Renal cortical epithelial cell (primary cell): ENCODE results near the gene MAP1LC3B. TPM values are rescaled to one million over a fixed set of nuclear protein-coding genes. Genes with fewer than 3 reads are reported as not detected.

ENCODE experiments used
- DNase-seq: peaks from one replicate; pipeline ENCODE4 v3.0.0-alpha.2; 2011; ENCODE audit warnings: low read depth
- total RNA-seq: library from RNA; depleted of rRNA; stranded (reverse); fragments of >200 nt; gene quantifications from 2 replicates; pipeline ENCODE4 v1.2.3, GENCODE V29; 2014

Gene MAP1LC3B
- total RNA-seq = 25.7 and 76.1 TPM in 2 replicates

DNA sequence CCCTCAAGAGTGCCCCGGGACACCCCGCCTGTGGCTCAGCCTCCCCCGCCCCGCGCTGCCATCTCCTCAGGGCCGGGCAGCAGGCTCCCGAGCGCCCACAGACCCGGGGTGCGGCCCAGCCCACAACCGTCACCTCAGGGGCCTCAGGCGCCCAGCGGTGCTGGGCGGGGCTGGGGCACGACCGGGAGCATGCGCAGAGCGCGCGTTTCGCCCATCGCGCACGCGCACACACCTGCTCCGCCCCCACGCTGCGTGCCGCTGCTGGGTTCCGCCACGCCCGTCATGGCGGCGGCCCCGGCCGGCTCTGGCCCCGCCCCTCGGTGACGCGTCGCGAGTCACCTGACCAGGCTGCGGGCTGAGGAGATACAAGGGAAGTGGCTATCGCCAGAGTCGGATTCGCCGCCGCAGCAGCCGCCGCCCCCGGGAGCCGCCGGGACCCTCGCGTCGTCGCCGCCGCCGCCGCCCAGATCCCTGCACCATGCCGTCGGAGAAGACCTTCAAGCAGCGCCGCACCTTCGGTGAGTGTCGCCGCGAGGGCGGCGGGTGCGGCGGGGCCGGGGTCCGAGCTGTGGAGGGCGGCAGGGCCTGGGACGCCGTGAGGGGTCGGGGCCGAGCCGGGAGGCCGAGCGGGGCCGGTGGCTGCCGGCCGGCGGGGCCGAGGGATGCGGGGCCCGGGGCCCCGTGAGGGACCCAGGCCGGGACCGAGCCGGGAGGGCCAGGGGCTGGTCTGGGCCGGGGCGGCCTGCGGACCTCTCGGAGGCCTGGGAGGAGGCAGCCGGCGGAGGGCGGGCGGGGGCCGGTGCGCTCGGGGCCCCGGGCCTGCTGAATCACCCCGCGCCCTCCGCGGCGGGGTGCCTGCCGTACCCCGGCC is at the start of gene MAP1LC3B:
MAP1LC3B (plus strand) TSS at position 387 of the 871 bp plus-strand sequence; CDS start at position 479, 92 bp downstream.
- DNase-seq = peak; percentile 82

DNA sequence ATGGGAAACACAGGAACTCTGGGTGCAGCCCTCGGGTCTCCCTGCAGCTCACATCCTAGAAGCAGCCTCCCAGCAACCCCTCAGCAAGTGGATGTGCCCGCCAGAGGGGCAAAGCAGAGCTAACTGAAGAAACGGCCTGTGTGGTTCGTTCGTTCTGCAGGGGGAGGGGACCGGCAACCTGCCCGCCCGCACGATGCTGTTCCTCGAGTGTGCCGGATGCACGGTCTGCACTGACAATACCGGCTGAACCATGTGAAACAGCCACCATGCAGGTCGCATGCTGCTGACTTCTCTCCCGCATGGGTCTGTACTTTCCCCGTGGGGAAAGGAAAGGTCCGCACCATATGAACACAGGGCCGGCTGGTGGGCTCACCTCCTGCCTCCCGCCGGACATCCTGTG is 49.6 kb upstream of the MAP1LC3B start:
- DNase-seq = no peak

DNA sequence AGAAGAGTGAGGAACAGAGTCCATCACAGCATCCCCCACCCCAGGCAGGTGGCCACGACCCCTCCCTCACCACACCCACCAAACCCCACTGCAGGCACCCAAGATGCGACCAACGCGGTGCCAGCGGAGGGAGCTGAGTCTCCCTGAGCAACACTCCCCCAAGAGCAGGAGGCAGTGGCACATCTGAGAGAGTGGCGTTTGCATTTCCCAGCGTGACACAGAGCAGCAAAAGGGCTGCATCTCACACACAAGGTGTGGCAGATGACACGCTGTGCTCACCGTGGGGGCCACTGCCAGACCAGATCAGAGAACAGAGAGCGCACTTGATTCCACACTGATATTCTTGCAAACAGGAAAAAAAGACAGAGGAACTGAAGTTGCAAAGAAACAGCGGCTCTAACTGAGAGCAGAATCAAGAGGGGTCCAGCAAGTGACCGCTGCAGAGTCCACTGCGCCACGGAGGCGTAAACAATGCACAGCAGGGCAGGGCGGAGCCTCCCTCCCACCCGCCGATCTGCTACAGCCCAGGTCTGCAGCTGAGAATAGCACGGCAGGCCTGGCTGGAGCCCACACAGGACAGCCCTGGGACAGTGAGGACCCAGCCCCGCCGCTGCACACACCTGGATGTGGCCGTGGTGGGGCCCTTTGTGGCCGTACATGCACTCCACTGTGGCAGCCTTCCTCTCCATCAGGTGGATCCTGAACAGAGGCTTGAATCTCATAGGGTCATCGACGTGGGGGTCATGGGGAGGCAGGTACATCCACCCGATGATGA is 49.0 kb upstream of the MAP1LC3B start:
- no peak for DNase-seq

DNA sequence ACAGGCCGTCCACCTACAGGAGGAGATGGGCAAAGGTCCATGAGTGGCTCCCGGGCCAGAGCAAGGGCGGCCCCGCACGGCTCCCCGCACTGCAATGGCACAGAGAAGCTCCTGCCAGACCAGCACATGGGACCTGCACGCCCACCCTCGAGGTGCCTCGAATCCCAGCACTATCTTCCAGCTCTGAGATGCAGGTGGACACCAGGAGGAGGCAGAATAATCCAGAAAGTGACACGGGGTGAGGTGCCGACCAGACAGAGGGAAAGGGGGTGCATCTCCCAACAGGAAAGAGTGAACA is 48.4 kb upstream of the MAP1LC3B start:
- DNase-seq = no peak

DNA sequence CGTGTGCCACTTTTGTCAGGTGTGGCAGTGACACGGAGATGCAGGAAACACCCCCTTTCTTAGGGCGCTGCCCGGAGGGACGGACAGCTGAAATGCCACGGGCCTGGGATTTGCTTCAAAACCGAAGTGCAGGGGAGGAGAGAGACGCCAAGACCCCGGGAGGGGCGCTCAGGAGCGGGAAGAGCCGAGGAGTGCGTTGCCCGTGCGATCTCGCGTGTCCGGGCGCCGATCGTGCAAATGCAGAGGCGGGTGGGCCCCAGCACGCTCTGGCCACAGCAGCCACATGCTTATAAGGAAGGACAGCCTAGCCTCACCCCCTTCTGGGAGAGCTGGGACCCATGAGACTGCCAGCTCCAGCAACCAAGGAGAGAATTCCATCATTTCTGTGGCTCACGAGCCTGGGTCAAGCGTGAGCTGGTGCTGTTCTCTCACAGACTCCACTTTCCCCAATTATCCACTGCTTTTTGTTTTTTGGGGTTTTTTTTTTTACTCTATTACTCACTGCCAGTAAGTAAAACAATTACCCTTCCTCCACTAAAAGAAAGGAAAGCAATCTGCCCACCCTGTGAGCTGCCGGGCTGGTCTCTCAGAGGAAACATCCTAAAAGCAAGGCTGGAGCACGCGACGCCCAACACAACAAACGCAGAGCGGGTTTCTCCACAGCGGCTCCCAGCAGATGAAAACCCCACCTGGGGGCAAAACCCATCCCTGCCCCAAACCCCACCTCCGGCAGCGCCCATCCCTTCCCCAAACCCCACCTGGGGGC is 47.8 kb upstream of the MAP1LC3B start:
- no peak for DNase-seq

DNA sequence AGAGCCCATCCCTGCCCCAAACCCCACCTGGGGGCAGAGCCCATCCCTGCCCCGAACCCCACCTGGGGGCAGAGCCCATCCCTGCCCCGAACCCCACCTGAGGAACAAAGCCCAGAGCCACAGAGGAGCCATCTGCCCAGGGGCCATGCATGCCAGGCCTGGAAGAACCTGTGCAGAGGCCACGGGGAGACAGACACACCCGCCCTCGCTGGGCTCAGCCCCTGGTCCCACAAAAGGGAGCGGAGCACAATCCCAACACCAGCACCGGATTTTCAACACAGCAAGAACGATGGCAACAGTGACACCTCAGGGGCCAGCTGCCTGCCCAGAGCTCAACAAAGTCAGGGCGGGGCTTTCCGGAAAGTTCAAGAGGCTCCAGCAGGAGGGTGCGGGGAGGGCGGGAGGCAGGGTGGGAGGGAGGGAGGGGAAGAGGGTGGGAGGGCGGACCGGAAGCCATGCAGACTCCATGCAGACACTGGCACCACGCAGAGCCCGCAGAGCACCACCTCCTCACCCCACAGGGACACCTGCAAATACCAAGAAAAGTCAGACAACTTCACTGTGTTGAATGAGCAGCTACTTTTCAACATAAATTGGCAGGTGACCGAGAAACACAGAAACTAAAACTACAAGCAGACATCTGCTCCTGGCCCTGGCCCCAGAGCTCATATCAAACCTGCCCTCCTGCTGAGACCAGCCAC is 47.1 kb upstream of the MAP1LC3B start:
- no peak for DNase-seq

DNA sequence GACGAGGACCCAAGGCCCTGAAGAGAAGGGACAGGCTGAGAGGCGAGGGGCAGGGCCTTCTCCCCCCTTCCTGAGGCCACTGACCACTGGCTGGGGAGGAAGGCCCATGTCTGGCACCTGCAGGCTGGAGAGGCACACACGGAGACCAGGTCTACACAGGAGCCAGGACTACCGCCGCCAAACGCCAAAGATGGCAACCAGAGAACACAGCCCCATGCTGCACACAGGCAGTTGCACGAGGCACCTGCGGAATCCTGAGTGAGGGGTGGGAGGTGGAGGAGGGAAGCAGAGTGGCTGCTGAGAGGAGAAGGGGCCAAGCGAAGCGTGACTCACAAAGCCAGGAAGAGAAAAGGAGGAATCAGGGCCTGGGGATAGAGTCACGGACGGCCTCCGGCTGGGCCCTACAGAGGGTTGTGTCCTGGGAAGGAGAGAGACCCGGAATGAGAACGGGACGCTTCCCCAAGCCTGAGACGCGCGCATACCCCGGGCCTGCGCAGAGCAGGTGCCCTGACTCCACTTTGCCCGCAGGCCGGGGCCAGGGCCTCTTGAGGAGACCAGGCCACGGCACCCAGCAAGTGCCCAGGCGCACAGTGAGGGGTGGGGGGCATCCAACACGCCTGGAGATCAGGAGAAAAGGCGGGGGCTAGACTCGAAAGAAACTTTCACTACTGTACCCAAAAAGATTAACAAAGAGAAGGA is 46.3 kb upstream of the MAP1LC3B start:
- DNase-seq = no peak

DNA sequence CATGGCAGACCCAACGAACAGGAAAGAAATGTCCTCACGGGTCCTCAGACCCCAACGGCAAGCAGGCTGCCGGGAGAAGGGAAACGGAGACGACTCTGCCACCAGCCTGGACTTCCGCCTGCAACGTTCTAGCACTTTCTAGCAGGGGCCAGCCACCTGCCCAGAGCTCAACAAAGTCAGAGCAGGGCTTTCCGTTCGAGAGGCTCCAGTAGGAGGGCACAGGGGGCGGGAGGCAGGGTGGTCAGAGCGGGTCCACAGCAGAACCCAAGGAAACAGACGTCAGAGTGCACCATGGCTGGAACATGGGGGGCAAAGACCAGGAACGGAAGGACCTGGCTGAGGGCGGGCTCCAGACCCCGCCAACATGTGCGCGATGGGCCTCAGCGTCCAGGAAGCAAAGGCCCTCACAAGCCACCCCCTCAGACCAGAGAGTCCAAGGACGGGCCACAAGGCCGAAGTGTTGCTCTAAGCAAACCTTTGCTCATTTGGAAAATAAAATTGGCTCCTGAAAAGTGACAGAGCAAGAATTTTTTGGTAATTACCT is 45.5 kb upstream of the MAP1LC3B start:
- no peak for DNase-seq

DNA sequence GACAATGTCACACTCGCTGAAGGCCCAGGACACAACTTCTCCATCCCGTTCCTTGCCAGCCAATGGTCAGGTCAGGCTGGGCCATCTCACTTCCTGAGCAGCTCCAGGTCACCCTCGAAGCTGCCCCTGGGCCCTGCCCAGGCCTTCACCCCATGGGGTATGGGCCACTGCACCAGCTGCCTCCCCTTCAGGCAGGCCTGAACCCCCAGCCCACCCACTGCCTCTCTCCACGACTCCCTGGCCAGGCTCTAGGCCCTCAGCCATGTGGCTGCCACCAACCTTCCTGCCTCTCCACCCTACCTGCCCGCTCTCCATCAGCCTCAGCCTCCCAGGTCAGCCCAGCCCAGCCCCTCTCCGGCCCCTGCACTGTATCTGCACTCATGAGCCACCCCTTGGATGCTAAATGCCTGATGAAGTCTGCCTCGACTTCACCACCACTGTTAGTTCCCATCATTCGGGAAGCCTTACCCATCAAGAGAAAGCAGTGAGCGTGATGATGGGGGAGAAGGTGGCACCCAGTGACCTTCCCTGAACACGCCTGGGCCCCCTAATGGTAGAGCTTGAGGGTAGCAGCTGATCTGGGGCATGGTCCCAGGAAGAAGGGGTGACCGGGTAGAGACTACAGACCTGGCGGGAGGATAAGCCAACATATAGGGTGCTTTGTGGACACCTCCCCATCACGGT is 44.1 kb upstream of the MAP1LC3B start:
- DNase-seq = no peak

DNA sequence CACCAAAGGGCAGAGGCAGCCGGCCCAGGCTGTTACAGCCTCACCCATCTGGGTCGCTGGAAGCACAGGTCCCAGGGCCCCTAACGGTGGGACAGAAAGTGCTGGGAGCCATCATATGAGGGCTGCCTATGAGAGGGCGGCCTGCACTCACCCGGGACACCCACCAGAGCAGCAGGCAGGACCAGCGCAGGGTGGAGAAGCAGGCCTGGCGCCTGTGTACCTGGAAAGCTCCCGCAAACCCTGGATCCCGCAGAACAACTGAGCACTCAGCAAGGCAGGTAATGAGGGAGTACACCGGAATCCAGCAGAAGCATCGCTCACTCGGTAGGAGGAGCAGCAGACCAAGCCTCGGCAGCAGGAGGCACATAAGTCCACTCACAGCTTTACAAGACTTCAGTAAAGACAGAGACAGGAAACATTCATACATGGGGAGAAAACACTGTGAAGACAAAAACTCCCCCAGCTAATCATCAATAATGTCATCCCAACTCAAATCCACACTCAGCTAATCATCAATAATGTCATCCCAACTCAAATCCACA is 43.4 kb upstream of the MAP1LC3B start:
- DNase-seq = no peak

DNA sequence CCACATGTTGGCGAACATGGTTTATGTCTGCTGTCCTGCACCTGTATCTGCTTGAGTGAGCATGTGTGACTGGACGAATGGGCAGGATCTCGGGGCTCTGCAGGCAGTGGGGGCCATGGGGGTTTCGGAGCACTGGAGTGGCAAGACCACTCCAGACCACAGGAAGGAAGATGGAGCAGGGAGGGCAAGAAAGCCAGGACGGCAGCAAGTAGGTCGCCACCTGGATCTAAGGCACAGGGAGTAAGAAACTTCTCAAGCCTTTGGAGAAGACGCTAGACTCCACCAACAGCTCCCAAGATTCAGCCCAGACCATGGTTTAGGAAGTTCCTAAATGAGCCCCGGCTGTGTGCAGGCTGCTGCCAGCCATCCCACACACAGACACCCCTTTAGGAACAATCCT is 42.1 kb upstream of the MAP1LC3B start:
- no peak for DNase-seq

DNA sequence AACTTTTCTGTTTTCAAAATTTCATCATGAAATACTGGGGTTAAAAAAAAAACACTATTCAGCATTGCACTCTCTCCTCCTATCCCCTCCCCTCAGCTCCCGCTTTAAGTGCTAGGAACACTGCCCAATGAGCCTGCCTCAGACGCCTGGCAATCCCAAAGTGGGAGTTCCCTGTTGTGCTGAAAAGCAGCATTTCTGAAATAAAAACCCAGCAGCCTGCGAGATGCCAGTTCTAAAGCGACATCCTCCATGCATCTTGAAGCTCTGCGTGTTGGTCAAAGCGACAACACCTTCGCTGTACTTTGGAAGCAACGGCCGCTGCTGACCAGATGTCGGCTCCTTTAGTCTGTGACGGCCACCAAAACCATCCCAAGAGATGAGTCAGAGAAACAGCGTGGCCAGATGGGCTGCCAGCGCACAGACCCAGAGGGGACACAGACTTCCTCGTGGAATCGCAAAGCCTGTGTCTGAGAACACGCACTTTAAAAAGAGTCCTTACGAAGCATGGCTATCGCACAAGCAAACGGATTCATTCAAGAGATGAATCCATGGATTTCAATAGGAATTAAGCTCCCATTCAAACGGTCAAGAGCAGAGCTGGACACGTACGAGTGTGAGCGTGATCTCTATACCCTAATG is 41.3 kb upstream of the MAP1LC3B start:
- DNase-seq = no peak

DNA sequence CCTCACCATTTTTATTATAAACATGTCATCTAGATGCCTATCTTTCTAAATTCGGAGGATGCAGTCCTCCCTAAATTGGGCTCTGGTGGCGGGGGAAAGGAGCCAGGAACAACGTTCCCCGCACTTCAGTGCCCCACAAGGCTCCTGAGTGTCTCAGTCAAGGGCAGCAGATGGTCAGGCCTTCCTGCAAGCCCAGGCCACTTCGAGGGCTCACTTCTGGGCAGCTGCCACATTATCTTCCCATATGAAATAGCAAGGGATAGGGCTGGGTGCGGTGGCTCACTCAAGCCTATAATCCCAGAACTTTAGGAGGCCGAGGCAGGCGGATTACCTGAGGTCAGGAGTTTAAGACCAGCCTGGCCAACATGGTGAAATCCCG is 40.8 kb upstream of the MAP1LC3B start:
- DNase-seq = no peak

DNA sequence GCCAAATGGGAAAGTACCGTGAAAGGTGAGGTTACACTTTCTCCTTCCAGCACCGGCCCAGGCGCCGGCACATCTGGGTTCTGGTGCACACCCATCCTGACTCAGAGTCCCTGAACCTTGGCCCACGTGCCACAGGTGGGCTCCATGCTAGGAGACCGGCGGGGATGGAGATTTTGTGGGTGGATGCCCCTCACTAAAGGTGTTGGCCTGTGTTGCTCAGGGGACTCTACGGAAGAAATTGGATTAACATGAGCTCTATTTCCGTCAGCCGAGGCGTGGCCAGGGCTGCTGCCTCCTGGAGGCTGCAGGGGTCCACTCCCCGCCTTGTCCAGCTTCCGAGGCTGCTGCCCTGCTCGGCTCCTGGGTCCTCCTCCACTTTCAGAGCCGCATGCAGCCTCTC is 39.3 kb upstream of the MAP1LC3B start:
- DNase-seq = no peak

DNA sequence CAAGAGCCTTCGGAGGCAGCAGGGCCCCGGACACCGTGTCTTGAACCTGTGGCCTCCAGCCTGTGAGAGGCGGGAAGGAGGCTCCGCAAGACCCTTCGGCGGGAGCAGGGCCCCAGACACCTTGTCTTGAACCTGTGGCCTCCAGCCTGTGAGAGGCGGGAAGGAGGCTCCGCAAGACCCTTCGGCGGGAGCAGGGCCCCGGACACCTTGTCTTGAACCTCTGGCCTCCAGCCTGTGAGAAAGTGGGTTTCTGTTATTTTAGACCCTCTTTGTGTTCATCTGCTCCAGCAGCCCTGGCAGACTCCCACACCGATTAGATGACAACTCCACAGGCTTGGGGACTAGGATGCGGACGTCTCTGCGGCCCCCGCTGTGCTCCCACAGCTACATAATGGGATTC is 38.5 kb upstream of the MAP1LC3B start:
- no peak for DNase-seq

DNA sequence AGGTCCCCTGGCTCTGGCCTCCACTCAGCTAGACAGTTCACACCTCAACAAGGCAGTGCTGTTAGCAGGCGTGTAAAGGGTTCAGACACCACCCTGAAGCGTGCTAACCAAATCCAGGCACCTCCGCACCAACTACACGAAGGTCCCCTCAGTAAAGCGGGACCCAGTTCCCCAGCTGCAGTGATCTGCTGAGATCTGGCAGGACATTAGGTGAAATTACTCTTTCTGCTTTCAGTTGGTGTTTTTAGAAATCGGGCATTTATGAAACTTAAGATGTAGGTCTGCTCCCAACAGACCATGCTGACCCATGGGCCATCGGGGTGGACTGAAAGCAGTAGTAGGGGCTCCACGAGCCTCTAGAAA is 35.7 kb upstream of the MAP1LC3B start:
- no peak for DNase-seq

DNA sequence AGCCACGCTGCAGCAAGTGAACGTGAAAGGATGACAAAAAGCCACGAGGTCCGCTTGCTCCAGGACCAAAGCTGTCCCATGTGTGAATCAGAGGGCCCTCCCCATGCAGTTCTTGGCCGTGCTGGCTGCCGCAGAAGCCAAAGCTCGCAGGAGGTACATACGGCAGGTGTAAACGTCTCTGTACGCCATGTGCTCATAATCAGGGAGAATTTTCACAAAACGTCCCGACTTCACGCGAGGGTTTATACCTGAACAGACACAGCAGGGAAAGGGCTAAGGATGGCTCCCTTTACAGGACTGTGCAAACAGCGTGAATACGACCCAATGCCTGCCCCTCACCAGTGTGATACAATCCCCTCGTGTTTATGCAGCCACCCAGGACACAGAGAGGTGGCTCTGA is 33.9 kb upstream of the MAP1LC3B start:
- no peak for DNase-seq

DNA sequence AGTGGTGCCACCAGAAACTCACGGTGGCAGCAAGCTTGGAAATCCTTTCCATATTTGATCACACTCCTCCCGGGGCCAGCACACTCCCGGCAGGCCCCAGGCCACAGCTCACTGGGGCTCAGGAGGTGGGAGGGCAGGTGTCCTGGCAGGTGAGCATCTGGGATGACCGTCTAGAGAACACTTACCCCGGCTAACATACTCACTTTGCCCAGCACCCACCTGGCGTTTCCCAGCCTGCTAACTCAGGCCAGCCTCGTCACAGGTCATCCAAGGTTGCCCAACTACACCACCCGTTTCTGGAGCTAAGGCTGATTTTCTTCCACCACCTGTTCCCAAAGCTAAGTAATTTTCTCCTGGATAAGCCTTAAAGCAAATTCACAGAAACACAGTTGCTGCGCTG is 33.4 kb upstream of the MAP1LC3B start:
- no peak for DNase-seq

DNA sequence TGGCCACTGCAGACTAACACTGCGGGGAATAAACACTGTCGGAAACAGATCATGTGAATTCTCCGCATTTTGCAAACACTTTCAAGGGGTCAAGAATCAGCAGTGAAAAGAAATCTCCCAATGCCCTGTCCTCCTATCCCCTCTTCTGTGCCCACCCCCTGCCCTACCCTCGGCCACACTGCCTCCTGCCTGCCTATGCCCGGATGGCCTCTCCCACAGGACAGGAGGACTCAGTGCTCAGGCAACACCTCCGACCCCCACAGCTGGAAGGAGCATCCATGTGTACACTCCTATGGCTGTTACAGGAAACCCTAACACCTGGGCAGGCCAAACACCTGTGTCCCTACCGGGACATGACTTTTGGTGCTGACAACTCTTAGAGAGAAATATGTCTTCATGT is 33.0 kb upstream of the MAP1LC3B start:
- DNase-seq = no peak
